Esophagus squamous epithelium (tissue), 5 donors: ENCODE results near the gene PIAS4. TPM values are rescaled to one million over a fixed set of nuclear protein-coding genes. Genes with fewer than 3 reads are reported as not detected.

Source experiments
- DNase-seq: peaks from one replicate; lab custom pipeline; 2025; lab: John Stamatoyannopoulos, UW
- H3K27ac ChIP-seq, 4 donors: fragments of 200-600 bp; sonication (generic); one replicate each; pipeline ENCODE4 v1.5.1; 2016 to 2019; ENCODE audit warnings: mild to moderate bottlenecking in 1 of 4
- H3K27me3 ChIP-seq, 4 donors: fragments of 200-600 bp; sonication (generic); 1 replicate in 3 of 4; 2 replicates in 1 of 4; pipeline versions ENCODE4 v1.5.1 to v1.6.0; 2017 to 2021; ENCODE audit warnings: antibody characterized with exemption in 1 of 4
- H3K36me3 ChIP-seq, 3 donors: fragments of 200-600 bp; sonication (generic); one replicate each; pipeline ENCODE4 v1.5.1; 2016 to 2019
- H3K4me1 ChIP-seq, 3 donors: fragments of 200-600 bp; sonication (generic); one replicate each; pipeline ENCODE4 v1.5.1; 2017 to 2019
- H3K4me3 ChIP-seq, 4 donors: fragments of 200-600 bp; sonication (generic); 1 replicate in 3 of 4; 2 replicates in 1 of 4; pipeline ENCODE4 v1.5.1; 2016 to 2019; ENCODE audit warnings: mild to moderate bottlenecking in 2 of 4, moderate library complexity in 1 of 4
- H3K9me3 ChIP-seq, 3 donors: fragments of 200-600 bp; sonication (generic); one replicate each; pipeline ENCODE4 v1.5.1; 2016 to 2019
- CTCF ChIP-seq, 6 experiments: fragments of 450-650 bp in 4 of 6; fragments of 200-600 bp in 2 of 6; sonication (generic) in 2 of 6; IDR thresholded peaks; one replicate each; pipeline ENCODE4 v1.5.1; 2016 to 2019; ENCODE audit warnings: antibody characterized with exemption in 6 of 6, mild to moderate bottlenecking in 4 of 6, moderate library complexity in 4 of 6
- POLR2A ChIP-seq, 4 donors: fragments of 450-650 bp; IDR thresholded peaks; one replicate each; pipeline ENCODE4 v1.6.1; 2017; ENCODE audit warnings: antibody characterized with exemption in 4 of 4, mild to moderate bottlenecking in 4 of 4, moderate library complexity in 3 of 4
- WGBS, 2 donors: methylation state at CpG; one replicate each; pipeline ENCODE4 v1.1.5; 2018; 5-methylcytosine and 5-hydroxymethylcytosine counted together
- intact Hi-C: fragments of 100-400 bp; cut with DNase I; formaldehyde crosslinking; loops from one replicate; pipeline ENCODE4 v1.15.0; 2022
- total RNA-seq, 4 donors: library from RNA; depleted of rRNA; stranded (reverse); fragments of >200 nt; gene quantifications; one replicate each; pipeline ENCODE4 v1.1.0, GENCODE V29; 2016
- donor health status: DM: yes; HTN: yes; CAD: no.

The PIAS4 gene
- total RNA-seq, 4 donors from 2014 or later, result 11.4 to 15.1 (median 13.0) TPM

DNA sequence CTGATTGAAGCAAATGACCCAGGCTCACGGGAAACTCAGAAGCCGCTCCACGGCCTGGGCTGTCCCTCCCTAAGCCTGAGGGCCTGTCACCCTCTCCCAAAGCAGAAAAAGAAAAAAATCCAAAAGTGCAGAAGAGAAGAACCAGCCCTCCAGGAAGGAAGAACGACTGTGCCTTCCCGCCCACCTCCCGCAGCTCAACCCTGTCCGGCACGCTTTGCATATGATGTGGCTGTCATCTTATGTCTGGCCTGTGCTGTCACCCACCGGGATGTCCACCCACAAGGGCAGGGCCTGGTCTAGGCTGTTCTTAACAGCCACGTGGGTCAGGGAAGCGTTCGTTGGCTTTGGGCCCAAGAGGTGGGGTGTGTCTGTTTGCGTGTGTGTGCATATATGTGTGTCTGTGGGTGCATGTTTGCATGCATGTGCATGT lies 45.5 kb downstream of the PIAS4 start:
- Histone ChIP-seq H3K27me3 (no peaks in the 10 kb centered on the region), H3K36me3 (peaks cover 28 to 94% (median 30%) of the 10 kb centered on the region in 3 donors), H3K9me3 (no peaks in the 10 kb centered on the region), H3K4me3 (peak overlapping the region in 3 of 4 donors; percentile 4 to 51 (median 22)), H3K27ac (peak overlapping the region; percentile 78 to 89 (median 88)), H3K4me1 (peaks cover 43 to 96% (median 46%) of the 10 kb centered on the region in 3 donors)
- intact Hi-C loops, result loop anchor here (10.0 kb wide), 1 partner anchor 82 kb away; no protein-coding TSS in a partner anchor
- WGBS, 2 donors, result 16 to 27% methylated on average over 5 to 12 of the region's 13 CpGs
- DNase-seq, result no peak
- TF ChIP-seq POLR2A (IDR thresholded peaks at IDR 0.05) (no peak), CTCF (IDR thresholded peaks at IDR 0.05) (no peak)

- TF ChIP-seq POLR2A (IDR thresholded peaks at IDR 0.05) (no peak), CTCF (IDR thresholded peaks at IDR 0.05) (no peak)
- H3K9me3 ChIP-seq, result no peaks in the 10 kb centered on the region
- WGBS, 2 donors, result 76 to 82% methylated on average over 54 to 60 of the region's 82 CpGs
- peaks cover 28 to 87% (median 30%) of the 10 kb centered on the region in 3 donors for H3K36me3 ChIP-seq
- peak overlapping the region in 3 of 4 donors; percentile 78 to 89 (median 88) for H3K27ac ChIP-seq
- H3K4me3 ChIP-seq, result peak overlapping the region in 2 of 4 donors; percentile 22 to 51
- H3K4me1 ChIP-seq, result peaks cover 50 to 96% (median 53%) of the 10 kb centered on the region in 3 donors
- DNase-seq, result no peak
- intact Hi-C loops, result loop anchor here (10.0 kb wide), 1 partner anchor 81 kb away; no protein-coding TSS in a partner anchor
- H3K27me3 ChIP-seq, result no peaks in the 10 kb centered on the region
Observed at GRCh38 chr19:4053423-4054324, 46.1 kb downstream of the PIAS4 start.

- no peak overlapping the region for H3K4me3 ChIP-seq
- TF ChIP-seq POLR2A (IDR thresholded peaks at IDR 0.05) (no peak), CTCF (IDR thresholded peaks at IDR 0.05) (no peak)
- H3K36me3 ChIP-seq, result peaks cover 28 to 78% (median 30%) of the 10 kb centered on the region in 3 donors
- peak overlapping the region in 1 of 4 donors; percentile 17 for H3K27ac ChIP-seq
- no peaks in the 10 kb centered on the region for H3K27me3 ChIP-seq
- intact Hi-C loops, result loop anchor here (10.0 kb wide), 1 partner anchor 80 kb away; no protein-coding TSS in a partner anchor
- no peak for DNase-seq
- 89 to 92% methylated on average over 16 to 37 of the region's 91 CpGs for WGBS, 2 donors
- no peaks in the 10 kb centered on the region for H3K9me3 ChIP-seq
- H3K4me1 ChIP-seq, result peaks cover 55 to 97% (median 62%) of the 10 kb centered on the region in 3 donors
Observed at GRCh38 chr19:4054441-4055208, 47.1 kb downstream of the PIAS4 start.

DNA sequence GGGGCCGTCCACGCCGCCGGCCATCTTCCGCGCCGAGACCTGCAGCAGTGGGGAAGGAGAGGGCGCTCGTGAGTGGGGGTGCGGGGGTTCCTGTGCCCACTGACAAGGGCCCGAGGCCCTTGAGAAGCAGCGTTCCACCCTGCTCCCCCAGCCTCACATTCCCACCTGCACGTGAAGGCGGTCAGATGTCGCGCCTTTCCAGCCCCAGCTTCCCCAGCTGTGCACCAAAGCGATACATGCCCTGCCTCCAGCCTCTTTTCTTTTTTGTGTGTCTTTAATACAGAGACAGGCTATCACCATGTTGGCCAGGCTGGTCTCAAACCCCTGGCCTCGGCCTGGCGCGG lies 47.6 kb downstream of the PIAS4 start:
- 77 to 80% methylated on average over 2 to 11 of the region's 20 CpGs for WGBS, 2 donors
- no peak for DNase-seq
- H3K4me3 ChIP-seq, result no peak overlapping the region

More for the DNA sequence above, 47.6 kb downstream of the PIAS4 start:
- Histone ChIP-seq H3K27ac (no peak overlapping the region), H3K4me1 (peaks cover 56 to 97% (median 67%) of the 10 kb centered on the region in 3 donors), H3K27me3 (no peaks in the 10 kb centered on the region), H3K36me3 (peaks cover 28 to 73% (median 30%) of the 10 kb centered on the region in 3 donors), H3K9me3 (no peaks in the 10 kb centered on the region)
- intact Hi-C loops, result loop anchor here (10.0 kb wide), 1 partner anchor 80 kb away; no protein-coding TSS in a partner anchor
- TF ChIP-seq POLR2A (IDR thresholded peaks at IDR 0.05), result no peak
- TF ChIP-seq CTCF (IDR thresholded peaks at IDR 0.05), result no peak
